ENCODE results near the gene IDH3G. TPM values are rescaled to one million over a fixed set of nuclear protein-coding genes. Genes with fewer than 3 reads are reported as not detected.
"Not testable (repeated sequence)": the region's sequence is repeated elsewhere in the genome, so short reads cannot be mapped to it uniquely, and the experiment has no call there.

The IDH3G gene
- total and polyA plus RNA-seq, 8 donors = 15.8 to 48.4 (median 25.1) TPM

DNA sequence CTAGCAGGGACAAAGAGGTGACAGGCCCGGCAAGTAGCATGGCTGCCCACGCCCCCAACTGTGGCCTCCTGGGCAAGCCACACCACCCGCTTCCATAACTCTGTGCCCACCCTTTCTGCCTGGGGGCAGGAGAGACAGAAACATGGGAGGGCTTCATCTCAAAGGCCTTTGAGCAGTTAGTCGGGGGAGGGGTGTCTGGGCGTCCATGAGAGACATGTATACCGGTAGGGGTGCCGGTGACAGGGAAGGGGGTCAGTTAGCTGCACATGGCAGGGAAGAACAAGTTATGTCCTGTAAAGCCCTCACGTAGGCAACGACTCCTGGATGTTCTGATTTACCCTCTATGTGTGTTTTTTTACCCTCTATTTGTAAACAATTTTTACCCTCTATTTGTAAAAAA lies 26.9 kb upstream of the IDH3G start:
- TF ChIP-seq, protein P1, sequence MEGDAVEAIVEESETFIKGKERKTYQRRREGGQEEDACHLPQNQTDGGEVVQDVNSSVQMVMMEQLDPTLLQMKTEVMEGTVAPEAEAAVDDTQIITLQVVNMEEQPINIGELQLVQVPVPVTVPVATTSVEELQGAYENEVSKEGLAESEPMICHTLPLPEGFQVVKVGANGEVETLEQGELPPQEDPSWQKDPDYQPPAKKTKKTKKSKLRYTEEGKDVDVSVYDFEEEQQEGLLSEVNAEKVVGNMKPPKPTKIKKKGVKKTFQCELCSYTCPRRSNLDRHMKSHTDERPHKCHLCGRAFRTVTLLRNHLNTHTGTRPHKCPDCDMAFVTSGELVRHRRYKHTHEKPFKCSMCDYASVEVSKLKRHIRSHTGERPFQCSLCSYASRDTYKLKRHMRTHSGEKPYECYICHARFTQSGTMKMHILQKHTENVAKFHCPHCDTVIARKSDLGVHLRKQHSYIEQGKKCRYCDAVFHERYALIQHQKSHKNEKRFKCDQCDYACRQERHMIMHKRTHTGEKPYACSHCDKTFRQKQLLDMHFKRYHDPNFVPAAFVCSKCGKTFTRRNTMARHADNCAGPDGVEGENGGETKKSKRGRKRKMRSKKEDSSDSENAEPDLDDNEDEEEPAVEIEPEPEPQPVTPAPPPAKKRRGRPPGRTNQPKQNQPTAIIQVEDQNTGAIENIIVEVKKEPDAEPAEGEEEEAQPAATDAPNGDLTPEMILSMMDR (IDR thresholded peaks at IDR 0.05) = no peak
- DNase-seq (no peak), FAIRE-seq (no peak), ATAC-seq (no peak)
- H3K27ac ChIP-seq = no peak overlapping the region
- intact Hi-C loops (cut with DNase I) = no loop called here
- no peaks in the 10 kb centered on the region for H3K4me1 ChIP-seq
- peaks cover 0 to 17% (median 1%) of the 10 kb centered on the region in 4 donors for H3K27me3 ChIP-seq
- H3K36me3 ChIP-seq = no peaks in the 10 kb centered on the region
- H3K9me3 ChIP-seq = no peaks in the 10 kb centered on the region
- no peak overlapping the region for H3K4me3 ChIP-seq
- 81 to 83% methylated on average over 9 of the region's 9 CpGs for WGBS, 2 donors

DNA sequence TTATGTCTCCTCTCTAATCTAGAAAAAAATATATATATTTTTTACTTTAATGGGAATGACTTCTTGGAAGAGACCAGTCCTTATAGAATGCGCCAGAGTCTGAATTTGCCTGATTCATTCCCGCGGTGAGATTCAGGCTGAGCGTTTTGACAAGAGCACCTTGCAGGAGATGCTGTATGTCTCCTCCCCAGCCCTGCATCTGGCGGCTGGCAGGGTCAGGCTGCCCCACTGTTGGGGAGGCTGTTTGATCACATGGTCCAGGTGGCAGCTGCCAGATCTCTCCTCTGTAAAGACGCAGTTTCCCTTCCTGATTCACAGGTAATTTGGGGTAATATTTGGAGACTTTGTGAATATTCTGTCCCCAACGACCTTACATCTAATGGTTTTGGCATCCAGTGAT lies 26.4 kb upstream of the IDH3G start:
- DNase-seq (no peak), FAIRE-seq (no peak), ATAC-seq (no peak)
- Histone ChIP-seq H3K36me3 (no peaks in the 10 kb centered on the region), H3K27ac (no peak overlapping the region), H3K4me3 (no peak overlapping the region), H3K27me3 (peaks cover 0 to 17% (median 1%) of the 10 kb centered on the region in 4 donors), H3K9me3 (no peaks in the 10 kb centered on the region), H3K4me1 (no peaks in the 10 kb centered on the region)
- WGBS, 2 donors = 67 to 73% methylated on average over 7 of the region's 7 CpGs
- intact Hi-C loops (cut with DNase I) = no loop called here
- TF ChIP-seq, protein P1 (IDR thresholded peaks at IDR 0.05) = no peak

DNA sequence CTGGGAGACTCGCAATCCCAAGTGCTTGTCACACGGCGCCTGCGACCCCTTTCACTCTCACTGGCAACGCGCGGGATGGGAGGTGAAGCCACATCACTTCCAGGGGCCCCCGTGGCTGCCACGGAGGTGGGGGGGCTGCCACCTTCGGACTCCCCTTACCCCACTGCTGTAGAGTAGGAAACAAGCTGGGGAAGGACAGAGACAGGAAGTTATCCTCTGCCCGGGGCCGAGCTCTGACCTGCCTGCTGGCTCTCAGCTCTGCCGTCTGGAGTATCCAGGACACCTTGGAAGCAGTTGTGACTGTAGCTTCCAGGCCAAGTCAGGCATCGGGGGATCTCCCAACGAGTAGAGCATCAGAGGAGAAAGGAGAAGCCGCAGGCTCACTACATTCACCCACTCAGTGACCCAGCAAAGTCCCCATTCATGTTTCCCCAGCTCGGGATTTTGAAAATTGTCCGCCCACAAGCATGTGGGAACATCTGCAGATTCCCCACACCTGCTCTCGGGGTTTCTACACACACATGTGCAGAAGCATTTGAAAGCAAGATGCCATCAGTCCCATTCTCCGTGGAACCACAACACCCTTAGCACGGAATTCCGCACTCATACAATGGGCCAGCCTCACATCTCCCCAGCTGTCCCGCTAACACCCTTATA lies 25.3 kb upstream of the IDH3G start:
- DNase-seq (peak in 1 of 6 donors; percentile 41), FAIRE-seq (no peak), ATAC-seq (peak in 2 of 4 donors; percentile 28 to 47)
- peak overlapping the region in 2 of 4 donors; percentile 23 to 46 for H3K4me3 ChIP-seq
- H3K9me3 ChIP-seq = no peaks in the 10 kb centered on the region
- WGBS, 2 donors = 27 to 47% methylated on average over 20 to 23 of the region's 23 CpGs
- TF ChIP-seq, protein P1 (IDR thresholded peaks at IDR 0.05) = no peak
- no peak overlapping the region for H3K27ac ChIP-seq
- H3K4me1 ChIP-seq = no peaks in the 10 kb centered on the region
- H3K36me3 ChIP-seq = no peaks in the 10 kb centered on the region
- H3K27me3 ChIP-seq = peaks cover 0 to 17% (median 0%) of the 10 kb centered on the region in 4 donors
- intact Hi-C loops (cut with DNase I) = loop anchor here in 1 of 3 donors (10.0 kb wide), 1 partner anchor 55 kb away; no protein-coding TSS in a partner anchor

DNA sequence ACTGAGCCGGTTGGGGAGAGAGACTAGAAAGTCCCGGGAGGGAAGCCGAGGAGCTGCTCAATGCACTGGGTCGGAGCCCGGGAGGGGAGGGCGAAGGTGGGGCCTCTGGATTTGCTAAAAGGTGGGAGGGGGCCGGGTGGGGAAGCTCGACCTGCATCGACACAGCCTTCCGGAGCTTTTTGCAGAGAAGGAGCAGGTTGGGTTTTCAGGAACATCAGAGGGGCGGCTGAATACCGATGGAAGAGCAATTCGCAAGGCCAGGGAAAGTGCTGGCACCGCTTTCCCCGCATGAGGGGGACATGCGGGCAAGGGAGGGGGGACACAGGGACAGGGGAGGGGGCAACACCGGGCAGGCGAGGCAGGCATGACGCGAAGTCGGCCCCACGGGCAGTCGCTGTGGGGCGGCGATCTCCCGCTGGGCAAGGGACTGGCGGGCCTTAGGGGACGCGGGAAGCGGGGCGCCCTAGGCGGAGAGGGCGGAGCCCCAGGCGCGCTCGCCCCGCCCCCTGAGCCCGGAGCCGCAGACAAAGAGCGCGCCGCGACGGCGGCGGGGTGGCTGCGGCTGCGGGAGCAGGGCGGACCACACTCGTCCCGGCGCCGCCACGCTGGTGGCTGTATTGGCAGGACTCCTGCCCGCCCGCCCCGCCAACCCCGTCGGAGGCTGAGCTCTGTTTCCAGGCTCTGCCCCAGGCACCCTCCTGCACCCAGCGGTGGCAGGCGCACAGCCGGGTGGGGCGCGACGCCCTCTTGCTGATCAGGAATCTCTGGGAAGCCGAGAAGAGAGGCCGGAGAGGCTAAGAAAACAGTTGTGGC lies 24.6 kb upstream of the IDH3G start:
- H3K27ac ChIP-seq = no peak overlapping the region
- no peaks in the 10 kb centered on the region for H3K4me1 ChIP-seq
- H3K9me3 ChIP-seq = no peaks in the 10 kb centered on the region
- peak; percentile 61 to 95 (median 88) for ATAC-seq
- TF ChIP-seq, protein P1 (IDR thresholded peaks at IDR 0.05) = no peak
- no peak for FAIRE-seq
- intact Hi-C loops (cut with DNase I) = loop anchor here in 1 of 3 donors (10.0 kb wide), 1 partner anchor 56 kb away; no protein-coding TSS in a partner anchor
- WGBS, 2 donors = 9 to 26% methylated on average over 45 to 67 of the region's 67 CpGs
- no peaks in the 10 kb centered on the region for H3K36me3 ChIP-seq
- H3K4me3 ChIP-seq = peak overlapping the region in 2 of 4 donors; percentile 23 to 46
- H3K27me3 ChIP-seq = peaks cover 0 to 17% (median 0%) of the 10 kb centered on the region in 4 donors
- DNase-seq = peak in 2 of 6 donors; percentile 61 to 77

DNA sequence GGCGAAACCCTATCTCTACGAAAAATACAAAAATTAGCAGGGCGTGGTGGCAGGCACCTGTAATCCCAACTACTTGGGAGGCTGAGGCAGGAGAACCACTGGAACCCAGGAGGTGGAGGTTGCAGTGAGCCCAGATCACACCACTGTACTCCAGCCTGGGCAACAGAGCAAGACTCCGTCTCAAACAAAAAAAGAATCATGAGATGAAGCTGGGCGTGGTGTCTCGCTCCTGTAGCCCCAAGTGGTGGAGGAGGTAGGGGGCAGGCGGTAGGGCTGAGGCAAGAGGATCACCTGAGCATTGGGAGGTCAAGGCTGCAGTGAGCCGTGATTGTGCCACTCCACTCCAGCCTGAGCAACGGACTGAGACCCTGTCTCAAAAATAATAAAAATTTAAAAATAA lies 23.9 kb upstream of the IDH3G start:
- H3K27ac ChIP-seq = not testable (repeated sequence)
- intact Hi-C loops (cut with DNase I) = loop anchor here in 1 of 3 donors (10.0 kb wide), 1 partner anchor 57 kb away; no protein-coding TSS in a partner anchor
- 84 to 88% methylated on average over 9 of the region's 9 CpGs for WGBS, 2 donors

More for the DNA sequence above, 23.9 kb upstream of the IDH3G start:
- not testable (repeated sequence) for H3K36me3 ChIP-seq, H3K9me3 ChIP-seq, DNase-seq, ATAC-seq, FAIRE-seq, H3K4me3 ChIP-seq, H3K4me1 ChIP-seq
- peaks cover 0 to 17% (median 0%) of the 10 kb centered on the region in 4 donors for H3K27me3 ChIP-seq

Measured in pancreas (tissue), 10 donors.